Measurements from ENCODE around the gene ACTG2. TPM values are rescaled to one million over a fixed set of nuclear protein-coding genes. Genes with fewer than 3 reads are reported as not detected.

ACTG2 gene
- total and polyA plus RNA-seq, 2 donors (not counting 1 experiment from before 2014, with no cell fraction given): not detected

GRCh38 chr2:73969356-73969755, 76.5 kb downstream of the ACTG2 start:
- CTCF ChIA-PET: interaction anchor here (1.1 to 1.2 kb wide), 2 partner anchors 17 to 210 kb away, joined by 3 to 4 read pairs; partner anchors contain the start of gene MOB1A
- Mint-ChIP-seq H3K9me3 (ENCODE audit: insufficient read depth) (no peaks in the 10 kb centered on the region), H3K4me3 (no peak overlapping the region), H3K4me1 (peaks cover 45% of the 10 kb centered on the region), H3K27ac (peak overlapping the region; percentile 20), H3K27me3 (no peaks in the 10 kb centered on the region)
- intact Hi-C loops (cut with micrococcal nuclease): no loop called here
- Histone ChIP-seq H4K20me1 (ENCODE audit: control insufficient read depth, insufficient read depth, low read length, poor library complexity, severe bottlenecking) (no peaks in the 10 kb centered on the region), H3K4me2 (replicated peaks; ENCODE audit: low read depth, low read length, poor library complexity, severe bottlenecking) (no peak overlapping the region), H3K4me3 (ENCODE audit: control extremely low read depth in 1 of 5, extremely low read depth in 1 of 5, insufficient read depth in 1 of 5, low read depth in 2 of 5, low read length in 4 of 5) (no peak overlapping the region), H3K9ac (ENCODE audit: low read length) (no peak overlapping the region), H3K27ac (ENCODE audit: low read length in 2 of 2) (no peak overlapping the region), H3K79me2 (ENCODE audit: control insufficient read depth, insufficient read depth, low read length) (no peaks in the 10 kb centered on the region), H3K36me3 (replicated peaks in 1 of 2; ENCODE audit: control extremely low read depth in 1 of 2, control insufficient read depth in 1 of 2, extremely low read depth in 1 of 2, insufficient read depth in 2 of 2, low read length in 1 of 2) (no peaks in the 10 kb centered on the region), H3K9me3 (ENCODE audit: control extremely low read depth in 1 of 3, control insufficient read depth in 2 of 3, insufficient read depth in 1 of 3, low read length in 2 of 3) (no peaks in the 10 kb centered on the region), H2AFZ (ENCODE audit: insufficient read depth, low read depth, low read length, poor library complexity, severe bottlenecking) (no peak overlapping the region), H3K27me3 (replicated peaks in 1 of 4; ENCODE audit: control extremely low read depth in 1 of 4, control insufficient read depth in 3 of 4, insufficient read depth in 4 of 4, low read length in 3 of 4) (no peaks in the 10 kb centered on the region), H3K4me1 (ENCODE audit: control insufficient read depth in 2 of 2, insufficient read depth in 2 of 2, low read length in 2 of 2) (peaks cover 35 to 38% of the 10 kb centered on the region in 2 donors)
- DNase-seq (no peak), ATAC-seq (ENCODE audit: low read depth) (no peak)
- TF ChIP-seq CTCF (IDR thresholded peaks at IDR 0.05) (no peak), EZH2 (IDR thresholded peaks at IDR 0.05; ENCODE audit: borderline replicate concordance, insufficient read depth, low read depth, low read length, poor library complexity, severe bottlenecking) (no peak)
- WGBS (ENCODE audit: insufficient coverage): 83% methylated on average over 2 of the region's 4 CpGs
- POLR2A ChIA-PET: no interaction called here

Small RNAs within 50 kb of the gene (small RNA-seq; reads per million reads assigned to genes)
- not detected for gene RNA5SP97 (ENCODE audit: insufficient read length, low read depth, low replicate concordance)

Other genes with a start within 250 kb of the ACTG2 start
- 24.3 and 31.2 TPM in 2 replicates for gene TPRKB, start 155.7 kb upstream of the ACTG2 start, total RNA-seq
- gene TPRKB, start 155.7 kb upstream of the ACTG2 start, polyA plus RNA-seq: 22.4 and 24.3 TPM in 2 replicates
- gene DUSP11, start 112.9 kb upstream of the ACTG2 start, total RNA-seq: 42.2 and 43.0 TPM in 2 replicates
- 15.7 and 16.0 TPM in 2 replicates for gene DUSP11, start 112.9 kb upstream of the ACTG2 start, polyA plus RNA-seq
- not detected in 2 replicates for gene C2orf78, start 108.8 kb upstream of the ACTG2 start, total RNA-seq
- not detected in 2 replicates for gene C2orf78, start 108.8 kb upstream of the ACTG2 start, polyA plus RNA-seq
- 32.5 and 35.8 TPM in 2 replicates for gene STAMBP, start 64.0 kb upstream of the ACTG2 start, total RNA-seq
- 21.8 and 22.6 TPM in 2 replicates for gene STAMBP, start 64.0 kb upstream of the ACTG2 start, polyA plus RNA-seq
- gene DGUOK, start 33.9 kb downstream of the ACTG2 start, total RNA-seq: 61.7 and 65.4 TPM in 2 replicates
- gene DGUOK, start 33.9 kb downstream of the ACTG2 start, polyA plus RNA-seq: 73.2 and 81.5 TPM in 2 replicates
- gene TET3, start 91.9 kb downstream of the ACTG2 start, total RNA-seq: 43.9 and 44.3 TPM in 2 replicates
- 4.7 and 8.2 TPM in 2 replicates for gene TET3, start 91.9 kb downstream of the ACTG2 start, polyA plus RNA-seq

Measured in B cell (primary cell).